T-cell (primary cell): Measurements from ENCODE around the gene ATF7IP. TPM values are rescaled to one million over a fixed set of nuclear protein-coding genes. Genes with fewer than 3 reads are reported as not detected.
"Not testable (repeated sequence)": the region's sequence is repeated elsewhere in the genome, so short reads cannot be mapped to it uniquely, and the experiment has no call there.

Experiments used
- ATAC-seq, 4 experiments: fragments of 200-7000 bp in 3 of 4; fragments of 150-1000 bp in 1 of 4; cut with Tn5 transposase; replicated peaks in 1 of 4; 1 replicate in 3 of 4; 2 replicates in 1 of 4; pipeline ENCODE4 v1.10.0; 2021; ENCODE audit warnings: moderate library complexity in 3 of 4, mild to moderate bottlenecking in 2 of 4, moderate number of reproducible peaks in 1 of 4
- CTCF ChIA-PET, 2 donors: fragments of 300-600 bp; sonication (Branson Sonifier 250); formaldehyde crosslinking; loops; one replicate each; lab custom pipeline; 2022; ENCODE audit warnings: antibody characterized with exemption in 2 of 2; lab: Charles Lee
- POLR2A ChIA-PET, 2 donors: fragments of 300-600 bp; sonication (Branson Sonifier 250); formaldehyde crosslinking; loops; one replicate each; lab custom pipeline; 2022; ENCODE audit warnings: antibody characterized with exemption in 2 of 2; lab: Charles Lee
- DNase-seq, 35 experiments: peaks; one replicate each; pipeline versions ENCODE4 v3.0.0 to v3.0.0-alpha.2; 2013 to 2023
- H3K27ac ChIP-seq: one replicate; pipeline ENCODE4 v1.5.1; 2013; ENCODE audit warnings: low read length
- H3K27me3 ChIP-seq, 2 experiments: replicated peaks in 1 of 2; 1 replicate in 1 of 2; 2 replicates in 1 of 2; pipeline versions ENCODE4 v1.6.1 to v1.7.0; 2013; ENCODE audit warnings: low read length in 1 of 2, mixed read lengths in 1 of 2; ENCODE audit not compliant: control insufficient read depth in 2 of 2, insufficient read depth in 2 of 2; ENCODE audit errors: extremely low read depth in 1 of 2
- H3K36me3 ChIP-seq, 2 donors: 1 replicate in 1 of 2; 2 replicates in 1 of 2; pipeline versions ENCODE4 v1.6.1 to v1.7.0; 2013; ENCODE audit warnings: low read length in 1 of 2; ENCODE audit not compliant: control insufficient read depth in 2 of 2, insufficient read depth in 1 of 2; ENCODE audit errors: extremely low read depth in 1 of 2
- H3K4me1 ChIP-seq, 2 experiments: 1 replicate in 1 of 2; 2 replicates in 1 of 2; pipeline versions ENCODE4 v1.6.1 to v1.7.0; 2013; ENCODE audit warnings: low read length in 2 of 2, mixed read lengths in 1 of 2; ENCODE audit not compliant: insufficient read depth in 2 of 2, control insufficient read depth in 1 of 2; ENCODE audit errors: extremely low read depth in 1 of 2
- H3K4me3 ChIP-seq, 2 donors: 1 replicate in 1 of 2; 2 replicates in 1 of 2; pipeline versions ENCODE4 v1.5.1 to v1.7.0; 2013; ENCODE audit warnings: mild to moderate bottlenecking in 2 of 2, low read length in 1 of 2, moderate library complexity in 1 of 2; ENCODE audit not compliant: control insufficient read depth in 1 of 2; ENCODE audit errors: extremely low read depth in 1 of 2
- H3K9me3 ChIP-seq: 2 replicates; pipeline ENCODE4 v1.7.0; 2013
- H3K27ac Mint-ChIP-seq, 2 donors: one replicate each; pipeline ENCODE4 v1.8.0; 2020 to 2021; ENCODE audit warnings: mild to moderate bottlenecking in 2 of 2, mixed read lengths in 2 of 2
- H3K27me3 Mint-ChIP-seq, 2 donors: one replicate each; pipeline ENCODE4 v1.8.0; 2021 to 2022; ENCODE audit warnings: mixed read lengths in 2 of 2
- H3K36me3 Mint-ChIP-seq: one replicate; pipeline ENCODE4 v1.8.0; 2021; ENCODE audit warnings: mixed read lengths
- H3K4me1 Mint-ChIP-seq, 3 donors: one replicate each; pipeline ENCODE4 v1.8.0; 2020 to 2022; ENCODE audit warnings: mixed read lengths in 3 of 3, mild to moderate bottlenecking in 1 of 3
- H3K4me3 Mint-ChIP-seq, 3 donors: one replicate each; pipeline ENCODE4 v1.8.0; 2020 to 2022; ENCODE audit warnings: mild to moderate bottlenecking in 3 of 3, mixed read lengths in 3 of 3, moderate library complexity in 3 of 3
- H3K9me3 Mint-ChIP-seq, 3 donors: one replicate each; pipeline ENCODE4 v1.8.0; 2020 to 2022; ENCODE audit warnings: mixed read lengths in 3 of 3
- WGBS: methylation state at CpG from one replicate; pipeline ENCODE4 v1.1.5; 2013; ENCODE audit warnings: missing lambda C conversion rate; ENCODE audit not compliant: insufficient coverage; 5-methylcytosine and 5-hydroxymethylcytosine counted together
- total RNA-seq, 35 experiments: library from RNA in 6 of 35; stranded (reverse) in 6 of 35; fragments of 120-200 nt in 1 of 35; gene quantifications; one replicate each; pipeline versions ENCODE4 v1.2.1 to v1.2.4 and lab custom pipeline; 2013 to 2026

Gene ATF7IP, protein sequence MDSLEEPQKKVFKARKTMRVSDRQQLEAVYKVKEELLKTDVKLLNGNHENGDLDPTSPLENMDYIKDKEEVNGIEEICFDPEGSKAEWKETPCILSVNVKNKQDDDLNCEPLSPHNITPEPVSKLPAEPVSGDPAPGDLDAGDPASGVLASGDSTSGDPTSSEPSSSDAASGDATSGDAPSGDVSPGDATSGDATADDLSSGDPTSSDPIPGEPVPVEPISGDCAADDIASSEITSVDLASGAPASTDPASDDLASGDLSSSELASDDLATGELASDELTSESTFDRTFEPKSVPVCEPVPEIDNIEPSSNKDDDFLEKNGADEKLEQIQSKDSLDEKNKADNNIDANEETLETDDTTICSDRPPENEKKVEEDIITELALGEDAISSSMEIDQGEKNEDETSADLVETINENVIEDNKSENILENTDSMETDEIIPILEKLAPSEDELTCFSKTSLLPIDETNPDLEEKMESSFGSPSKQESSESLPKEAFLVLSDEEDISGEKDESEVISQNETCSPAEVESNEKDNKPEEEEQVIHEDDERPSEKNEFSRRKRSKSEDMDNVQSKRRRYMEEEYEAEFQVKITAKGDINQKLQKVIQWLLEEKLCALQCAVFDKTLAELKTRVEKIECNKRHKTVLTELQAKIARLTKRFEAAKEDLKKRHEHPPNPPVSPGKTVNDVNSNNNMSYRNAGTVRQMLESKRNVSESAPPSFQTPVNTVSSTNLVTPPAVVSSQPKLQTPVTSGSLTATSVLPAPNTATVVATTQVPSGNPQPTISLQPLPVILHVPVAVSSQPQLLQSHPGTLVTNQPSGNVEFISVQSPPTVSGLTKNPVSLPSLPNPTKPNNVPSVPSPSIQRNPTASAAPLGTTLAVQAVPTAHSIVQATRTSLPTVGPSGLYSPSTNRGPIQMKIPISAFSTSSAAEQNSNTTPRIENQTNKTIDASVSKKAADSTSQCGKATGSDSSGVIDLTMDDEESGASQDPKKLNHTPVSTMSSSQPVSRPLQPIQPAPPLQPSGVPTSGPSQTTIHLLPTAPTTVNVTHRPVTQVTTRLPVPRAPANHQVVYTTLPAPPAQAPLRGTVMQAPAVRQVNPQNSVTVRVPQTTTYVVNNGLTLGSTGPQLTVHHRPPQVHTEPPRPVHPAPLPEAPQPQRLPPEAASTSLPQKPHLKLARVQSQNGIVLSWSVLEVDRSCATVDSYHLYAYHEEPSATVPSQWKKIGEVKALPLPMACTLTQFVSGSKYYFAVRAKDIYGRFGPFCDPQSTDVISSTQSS
- total RNA-seq (100 to 1,000 TPM; 112 to 165 (median 147) TPM), total RNA-seq (lab: John Stamatoyannopoulos, UW) (68.0 to 349 (median 243) reads per million in 29 experiments)
- total RNA-seq (2013), result 141 TPM

GRCh38 chr12:14365294-14366208 lies at the start of gene ATF7IP:
ATF7IP (plus strand) TSS chr12:14365682; CDS start chr12:14423916, 58,234 bp downstream.
- CTCF ChIA-PET, result interaction anchor here (0.6 to 3.0 kb wide), 42 partner anchors 9 to 596 kb away, joined by 3 to 115 read pairs (median 5); partner anchors contain the start of genes C12orf60 (in 1 of the 2) and WBP11 (in 1 of the 2)

GRCh38 chr12:14317362-14318146 lies 47.9 kb upstream of the ATF7IP start:
- ChIA-PET POLR2A (no interaction called here), CTCF (no interaction called here)
- Histone ChIP-seq H3K4me3 (no peak overlapping the region), H3K9me3 (no peaks in the 10 kb centered on the region), H3K27ac (no peak overlapping the region), H3K27me3 (no peaks in the 10 kb centered on the region), H3K36me3 (no peaks in the 10 kb centered on the region), H3K4me1 (no peaks in the 10 kb centered on the region)
- Mint-ChIP-seq H3K27ac (no peak overlapping the region), H3K4me1 (no peaks in the 10 kb centered on the region), H3K36me3 (no peaks in the 10 kb centered on the region), H3K27me3 (no peaks in the 10 kb centered on the region), H3K4me3 (no peak overlapping the region), H3K9me3 (no peaks in the 10 kb centered on the region)
- DNase-seq (no peak), ATAC-seq (no peak)
- WGBS, result 40% methylated on average over 1 of the region's 4 CpGs

More at GRCh38 chr12:14365294-14366208, at the start of gene ATF7IP:
- WGBS, result under 1% methylated on average over 35 of the region's 55 CpGs
- no peaks in the 10 kb centered on the region for H3K9me3 ChIP-seq
- peak within 1 kb of the TSS; percentile 63 to 75 for H3K4me3 ChIP-seq
- no peaks in the 10 kb centered on the region for H3K27me3 ChIP-seq
- H3K27ac ChIP-seq, result peak within 1 kb of the TSS; percentile 97
- H3K27me3 Mint-ChIP-seq, result no peaks in the 10 kb centered on the region
- H3K36me3 Mint-ChIP-seq, result peaks cover 16% of the 10 kb centered on the region
- H3K36me3 ChIP-seq, result peaks cover 0 to 3% of the 10 kb centered on the region in 2 donors
- no peaks in the 10 kb centered on the region for H3K9me3 Mint-ChIP-seq
- H3K27ac Mint-ChIP-seq, result peak within 1 kb of the TSS; percentile 95 to 98
- H3K4me1 ChIP-seq, result peaks cover 15 to 22% of the 10 kb centered on the region in 2 experiments
- POLR2A ChIA-PET, result interaction anchor here (0.5 to 2.3 kb wide), 35 partner anchors 10 to 583 kb away, joined by 3 to 56 read pairs (median 5); a partner anchor contains a TSS
- ATAC-seq (peak; percentile 84 to 94 (median 92)), DNase-seq (peak; percentile 89 to 99 (median 96))
- peaks cover 37 to 47% (median 44%) of the 10 kb centered on the region in 3 donors for H3K4me1 Mint-ChIP-seq
- H3K4me3 Mint-ChIP-seq, result peak within 1 kb of the TSS; percentile 75 to 90 (median 85)

DNA sequence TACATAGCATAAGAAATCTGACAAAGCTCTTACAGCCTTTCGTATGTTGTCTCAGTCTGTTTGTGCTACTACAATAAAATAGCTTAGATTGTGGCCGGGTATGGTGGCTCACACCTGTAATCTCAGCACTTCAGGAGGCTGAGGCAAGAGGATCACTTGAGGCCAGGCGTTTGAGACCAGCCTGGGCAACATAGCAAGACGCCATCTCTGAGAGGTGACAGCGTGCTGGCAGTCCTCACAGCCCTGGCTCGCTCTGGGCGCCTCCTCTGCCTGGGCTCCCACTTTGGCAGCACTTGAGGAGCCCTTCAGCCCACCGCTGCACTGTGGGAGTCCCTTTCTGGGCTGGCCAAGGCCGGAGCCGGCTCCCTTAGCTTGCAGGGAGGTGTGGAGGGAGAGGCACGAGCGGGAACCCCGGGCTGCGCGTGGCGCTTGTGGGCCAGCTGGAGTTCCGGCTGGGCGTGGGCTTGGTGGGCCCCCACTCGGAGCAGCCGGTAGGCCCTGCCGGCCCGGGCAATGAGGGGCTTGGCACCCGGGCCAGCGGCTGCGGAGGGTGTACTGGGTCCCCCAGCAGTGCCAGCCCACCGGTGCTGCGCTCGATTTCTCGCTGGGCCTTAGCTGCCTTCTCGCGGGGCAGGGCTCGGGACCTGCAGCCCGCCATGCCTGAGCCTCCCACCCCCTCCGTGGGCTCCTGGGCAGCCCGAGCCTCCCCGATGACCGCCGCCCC lies 45.6 kb upstream of the ATF7IP start:
- H3K27ac ChIP-seq, H3K27me3 Mint-ChIP-seq, DNase-seq, H3K9me3 ChIP-seq, H3K4me1 ChIP-seq, H3K9me3 Mint-ChIP-seq, H3K4me1 Mint-ChIP-seq, POLR2A ChIA-PET, H3K27ac Mint-ChIP-seq, H3K36me3 Mint-ChIP-seq, H3K36me3 ChIP-seq, H3K4me3 ChIP-seq, H3K27me3 ChIP-seq, H3K4me3 Mint-ChIP-seq, ATAC-seq: not testable (repeated sequence)
- 95% methylated on average over 24 of the region's 38 CpGs for WGBS
- CTCF ChIA-PET, result interaction anchor here in 1 of 2 donors (0.6 kb wide), 1 partner anchor 22 kb away, joined by 3 read pairs; no protein-coding TSS in a partner anchor

DNA sequence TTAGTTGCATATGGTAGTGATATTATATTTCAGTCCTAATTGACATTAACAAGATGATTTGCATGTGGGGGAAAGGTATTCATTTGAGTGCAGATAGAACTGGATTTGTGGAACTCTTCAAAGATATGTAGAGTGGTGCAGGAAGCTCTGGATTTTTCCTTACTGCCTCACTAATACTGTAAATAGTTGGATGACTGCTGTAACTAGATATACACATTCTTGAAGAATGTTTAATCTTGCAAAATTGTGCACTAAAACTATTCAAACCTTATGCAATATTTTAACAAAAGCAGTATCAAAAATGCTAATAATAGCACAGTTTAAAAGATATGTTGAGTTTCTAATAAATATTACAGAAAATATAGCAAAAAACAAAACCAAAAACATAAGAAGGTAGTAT lies 43.1 kb upstream of the ATF7IP start:
- Mint-ChIP-seq H3K27ac (no peak overlapping the region), H3K4me1 (no peaks in the 10 kb centered on the region), H3K36me3 (no peaks in the 10 kb centered on the region), H3K27me3 (no peaks in the 10 kb centered on the region), H3K4me3 (no peak overlapping the region), H3K9me3 (no peaks in the 10 kb centered on the region)
- Histone ChIP-seq H3K4me1 (no peaks in the 10 kb centered on the region), H3K27me3 (no peaks in the 10 kb centered on the region), H3K9me3 (no peaks in the 10 kb centered on the region), H3K36me3 (no peaks in the 10 kb centered on the region), H3K4me3 (no peak overlapping the region), H3K27ac (no peak overlapping the region)
- ChIA-PET POLR2A (no interaction called here), CTCF (no interaction called here)
- no peak for ATAC-seq
- no peak for DNase-seq
